SK-N-MC (cell line): Measurements from ENCODE around the gene SLC37A1.

ENCODE experiments used
- EZH2 ChIP-seq: fragments of 200-600 bp; sonication (generic); IDR thresholded peaks from one replicate; pipeline ENCODE4 v1.6.1; 2017; ENCODE audit warnings: antibody characterized with exemption
- FOXP2 ChIP-seq: optimal IDR thresholded peaks from 2 replicates; pipeline ENCODE3; 2011; ENCODE audit warnings: mild to moderate bottlenecking, moderate library complexity; ENCODE audit not compliant: insufficient read depth; ENCODE audit errors: extremely low read length, control extremely low read depth
- POLR2AphosphoS5 ChIP-seq: IDR thresholded peaks from 2 replicates; pipeline ENCODE4 v1.6.1; 2012; ENCODE audit warnings: mild to moderate bottlenecking, low read depth, low read length, borderline replicate concordance

- TF ChIP-seq EZH2 (no peak), POLR2AphosphoS5 (no peak), FOXP2 (no peak)
Measured at GRCh38 chr21:42513151-42513984, at the start of gene SLC37A1.
